Stimulated activated CD4-positive, alpha-beta T cell treated with anti-CD3 and anti-CD28 coated beads, Interleukin-12 subunit alpha, Interleukin-12 subunit beta, amount 100 ng/mL, for 4 hours (primary cell): ENCODE data around the gene TPCN2.

Experiments used
- DNase-seq: peaks from one replicate; pipeline ENCODE4 v3.0.0-alpha.2; 2020

The TPCN2 gene

DNA sequence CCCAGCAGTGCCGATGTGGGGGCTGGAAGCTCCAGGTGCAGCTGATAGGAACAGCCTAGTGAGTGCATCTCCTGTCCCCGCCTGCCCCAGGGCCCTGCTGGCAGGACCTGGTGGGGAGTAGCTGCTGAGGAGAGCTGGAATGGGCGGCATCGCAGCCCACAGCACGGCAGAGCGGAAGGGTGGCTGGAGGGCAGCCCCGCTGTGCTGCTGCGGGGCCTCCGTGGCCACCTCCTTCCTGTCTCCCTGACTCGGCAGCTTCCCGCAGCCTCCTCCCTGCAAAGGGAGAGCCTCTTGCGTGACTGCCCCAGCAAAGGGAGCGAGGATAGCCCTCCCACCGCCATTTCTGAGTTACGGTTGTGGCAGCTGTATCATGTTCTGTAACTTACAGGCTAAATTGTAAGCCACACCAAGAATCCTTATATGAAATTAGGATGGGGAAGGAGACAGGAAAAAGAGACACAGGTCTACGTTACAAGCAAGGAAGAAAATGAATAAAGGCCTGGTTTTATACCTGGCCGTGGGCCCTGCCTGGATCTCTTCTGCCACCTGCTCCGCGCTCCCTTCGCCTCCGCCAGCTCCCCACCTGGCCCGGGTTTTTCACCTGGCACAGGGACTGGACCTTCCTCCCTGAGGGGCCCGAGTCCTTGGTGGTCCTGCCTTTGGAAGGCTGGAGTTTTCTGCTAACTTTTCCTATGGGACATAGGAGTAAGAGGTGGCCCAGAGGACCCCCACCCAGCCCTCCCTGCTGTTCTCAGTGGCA is 10.0 kb downstream of the TPCN2 start:
- DNase-seq = no peak

GRCh38 chr11:69059429-69059828 is 10.7 kb downstream of the TPCN2 start:
- DNase-seq = no peak

GRCh38 chr11:69059985-69060384 is 11.3 kb downstream of the TPCN2 start:
- DNase-seq = no peak

- DNase-seq = no peak
Observed at GRCh38 chr11:69060806-69061712, 12.3 kb downstream of the TPCN2 start.

DNA sequence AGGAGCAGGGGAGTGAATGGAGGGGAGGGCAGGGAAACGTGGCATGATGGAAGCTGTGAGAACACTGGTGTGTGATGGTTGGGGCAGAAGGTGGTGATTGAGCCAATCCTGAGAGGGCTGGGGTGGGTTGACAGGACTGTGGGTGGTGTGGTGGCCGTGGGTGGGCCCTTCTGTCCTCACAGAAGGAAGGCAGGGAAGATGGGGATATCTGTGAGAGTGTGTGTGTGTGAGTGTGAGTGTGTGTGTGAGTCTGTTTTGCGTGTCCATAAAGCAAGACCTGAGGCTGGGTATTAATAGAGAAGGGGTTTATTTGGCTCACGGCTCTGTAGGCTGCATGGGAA is 13.0 kb downstream of the TPCN2 start:
- no peak for DNase-seq

DNA sequence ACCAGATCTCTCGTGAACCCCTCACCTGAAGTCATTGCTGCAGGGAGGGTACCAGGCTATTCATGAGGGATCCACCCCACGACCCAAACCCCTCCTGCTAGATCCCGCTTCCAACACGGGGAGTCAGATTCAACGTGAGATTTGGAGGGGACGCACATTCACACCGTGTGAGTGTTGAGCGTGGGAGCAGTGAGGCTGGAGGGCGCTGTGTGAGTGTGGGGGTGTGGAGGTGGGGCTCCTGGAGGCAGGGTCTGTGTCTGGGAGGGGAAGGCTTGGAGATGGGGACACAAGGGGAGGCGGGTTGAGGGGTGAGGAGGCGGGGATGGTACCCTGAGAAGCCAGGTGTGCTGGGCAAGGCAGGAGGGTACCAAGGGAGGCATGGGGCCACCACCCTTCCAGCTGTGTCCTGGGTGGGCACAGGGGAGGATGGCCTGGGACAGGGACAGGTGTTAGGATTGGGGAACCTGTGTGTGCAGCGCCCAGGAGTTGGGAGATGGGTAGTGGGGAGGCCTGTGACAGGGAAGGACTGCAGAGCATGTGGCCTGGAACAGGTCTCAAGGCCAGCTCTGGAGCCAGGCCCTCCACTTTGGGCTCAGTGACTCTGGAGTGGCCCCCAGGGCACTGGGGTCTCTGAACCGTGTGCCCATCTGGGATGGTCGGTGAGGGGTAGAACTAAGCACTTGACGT is 13.6 kb downstream of the TPCN2 start:
- DNase-seq = no peak

DNA sequence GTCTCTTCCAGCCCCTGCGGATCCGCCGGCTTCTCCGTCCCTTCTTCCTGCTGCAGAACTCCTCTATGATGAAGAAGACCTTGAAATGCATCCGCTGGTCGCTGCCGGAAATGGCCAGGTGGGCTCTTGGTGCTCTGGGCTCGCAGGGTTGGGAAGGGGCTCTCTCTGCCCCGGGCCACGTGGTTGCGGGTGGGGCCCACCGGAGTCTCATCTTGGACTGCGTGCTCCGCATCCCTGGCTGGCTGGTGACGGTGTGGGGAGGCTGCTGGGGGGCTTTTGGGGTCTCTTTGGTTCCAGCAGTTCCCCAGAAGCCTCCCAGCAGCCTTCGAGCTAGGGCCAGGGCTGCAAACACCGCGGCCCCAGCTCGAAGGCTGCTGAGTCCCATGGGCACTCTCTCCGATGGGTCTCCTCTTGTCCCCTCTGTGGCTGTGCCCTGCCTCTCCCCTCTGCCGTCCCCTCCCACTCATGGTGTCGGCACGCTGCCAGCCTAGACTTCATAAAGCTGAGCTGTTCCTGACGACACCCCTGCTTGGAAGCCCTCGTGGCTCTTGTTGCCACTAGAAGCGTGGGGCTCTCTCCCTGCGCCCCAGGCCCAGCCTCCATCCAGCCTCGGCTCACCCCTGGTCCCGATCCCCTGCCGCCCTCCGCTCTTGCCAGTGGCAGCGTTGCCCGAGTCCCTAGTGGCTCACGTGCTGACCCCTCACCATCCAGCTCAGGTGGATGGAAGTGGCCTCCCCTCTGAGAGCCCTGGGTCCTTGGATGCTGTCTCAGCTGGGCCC is 14.3 kb downstream of the TPCN2 start:
- no peak for DNase-seq

- no peak for DNase-seq
Observed at GRCh38 chr11:69063652-69064260, 15.0 kb downstream of the TPCN2 start.

DNA sequence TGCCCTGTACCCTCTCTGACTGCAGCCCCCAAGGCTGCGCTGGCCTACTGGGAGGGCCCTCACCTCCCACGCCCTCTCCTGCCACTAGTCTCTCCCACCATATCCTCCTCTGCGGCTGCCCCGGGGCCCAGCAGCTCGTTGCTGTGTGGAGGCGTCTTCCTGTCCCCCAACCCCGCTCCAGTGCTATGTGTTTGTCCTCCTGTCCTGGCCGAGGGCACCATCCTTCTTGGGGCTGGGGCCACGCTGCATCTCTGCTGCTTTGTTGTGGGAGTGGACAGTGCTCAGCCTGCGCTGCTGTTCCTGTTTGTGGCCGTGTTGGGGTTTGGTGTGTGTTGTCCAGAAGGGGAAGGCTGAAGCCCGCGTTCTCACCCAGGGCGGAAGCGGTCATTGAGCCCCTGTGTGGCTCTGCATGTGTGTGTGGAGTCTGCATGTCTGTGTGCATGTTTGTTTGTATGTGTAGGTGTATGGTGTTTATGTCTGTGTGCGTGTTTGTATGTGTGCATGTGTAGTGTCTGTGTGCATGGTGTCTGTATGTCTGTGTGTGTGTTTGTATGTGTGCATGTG is 15.7 kb downstream of the TPCN2 start:
- DNase-seq = no peak

GRCh38 chr11:69065147-69065710 is 16.5 kb downstream of the TPCN2 start:
- no peak for DNase-seq

DNA sequence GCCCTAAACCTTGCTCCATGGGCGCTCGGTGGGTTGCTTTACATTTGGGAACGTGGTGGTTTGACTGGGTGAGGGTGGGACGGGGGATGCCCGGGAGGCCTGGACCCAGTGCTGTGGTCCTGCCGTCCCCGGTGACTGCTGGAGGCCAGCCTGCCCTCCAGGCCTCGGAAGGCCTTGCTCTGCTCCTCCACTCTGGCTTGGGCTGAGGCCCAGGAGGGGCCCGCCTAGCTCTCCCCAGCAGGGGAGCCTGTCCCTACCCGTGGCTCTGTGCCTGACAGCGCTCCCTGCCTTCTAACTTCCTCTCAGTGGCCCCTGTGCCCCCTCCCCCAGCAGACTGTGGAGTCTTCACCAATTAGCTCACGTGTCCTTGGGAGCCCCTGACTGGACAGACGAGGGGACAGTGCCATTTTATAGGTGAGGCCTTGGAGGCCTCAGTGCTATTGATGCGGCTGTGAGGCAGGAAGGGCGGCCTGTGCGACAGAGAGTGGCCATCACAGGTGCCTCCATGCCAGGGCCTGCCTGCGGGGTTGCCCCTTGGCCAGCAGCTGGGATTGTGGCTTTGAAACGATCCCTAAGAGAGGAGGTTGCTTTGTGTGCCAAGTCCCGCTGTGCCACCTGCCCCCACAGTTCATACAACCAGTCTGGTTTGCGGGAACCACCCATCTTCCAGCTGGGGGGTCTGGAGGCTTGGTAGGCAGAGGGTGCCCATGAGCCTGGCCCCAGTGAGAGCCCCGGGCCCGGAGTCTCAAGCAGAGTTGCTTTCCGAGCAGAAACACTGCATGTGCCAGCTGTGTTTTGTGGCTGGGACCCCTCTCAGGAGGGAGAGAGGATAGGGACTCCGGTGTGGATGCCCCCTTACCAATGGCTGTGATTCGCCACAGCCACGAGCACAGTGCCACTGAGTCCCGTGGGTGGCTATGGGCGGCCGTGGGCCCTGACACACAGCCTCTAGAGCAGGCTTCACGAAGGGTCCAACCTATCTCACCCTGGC is 17.7 kb downstream of the TPCN2 start:
- DNase-seq = no peak

GRCh38 chr11:69067200-69067599 is 18.5 kb downstream of the TPCN2 start:
- no peak for DNase-seq

- DNase-seq = no peak
Observed at GRCh38 chr11:69071086-69071800, 22.5 kb downstream of the TPCN2 start.

DNA sequence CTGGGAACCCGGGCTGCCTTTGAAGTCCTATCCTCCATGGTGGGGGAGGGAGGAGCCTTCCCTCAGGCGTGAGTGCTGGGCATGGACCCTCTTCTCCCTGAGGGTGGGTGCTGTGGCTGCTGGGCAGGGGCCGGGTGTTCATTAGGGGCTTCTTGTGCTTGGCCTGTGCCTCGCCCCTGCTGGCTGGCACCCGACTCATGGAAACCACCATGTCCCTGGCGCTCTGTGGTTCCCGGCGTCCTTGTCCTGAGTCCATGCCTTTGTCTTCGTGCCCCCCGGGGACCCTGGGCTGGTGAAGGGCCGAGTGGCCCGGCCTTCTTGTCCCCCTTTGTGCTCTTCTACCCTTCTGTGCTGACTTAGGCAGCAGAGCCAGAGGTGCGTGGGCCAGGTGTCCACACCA is 23.2 kb downstream of the TPCN2 start:
- no peak for DNase-seq

DNA sequence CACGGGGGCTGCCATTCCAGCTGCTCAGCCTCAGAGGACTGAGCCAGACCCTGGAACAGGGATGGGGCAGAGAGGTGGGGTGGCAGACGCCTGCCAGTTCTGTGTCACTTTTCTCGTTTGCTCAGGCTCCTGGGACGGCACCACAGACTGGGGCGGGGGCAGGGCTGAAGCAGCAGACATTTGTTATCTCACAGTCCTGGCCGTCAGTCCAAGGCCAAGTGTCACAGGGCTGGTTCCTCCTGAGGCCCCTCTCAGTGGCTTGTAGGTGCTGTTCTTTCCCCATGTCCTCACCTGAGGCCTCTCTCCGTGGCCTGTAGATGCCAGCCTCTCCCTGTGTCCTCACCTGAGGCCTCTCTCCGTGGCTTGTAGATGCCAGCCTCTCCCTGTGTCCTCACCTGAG is 24.7 kb downstream of the TPCN2 start:
- DNase-seq = no peak

GRCh38 chr11:69074375-69075140 is 25.8 kb downstream of the TPCN2 start:
- no peak for DNase-seq

DNA sequence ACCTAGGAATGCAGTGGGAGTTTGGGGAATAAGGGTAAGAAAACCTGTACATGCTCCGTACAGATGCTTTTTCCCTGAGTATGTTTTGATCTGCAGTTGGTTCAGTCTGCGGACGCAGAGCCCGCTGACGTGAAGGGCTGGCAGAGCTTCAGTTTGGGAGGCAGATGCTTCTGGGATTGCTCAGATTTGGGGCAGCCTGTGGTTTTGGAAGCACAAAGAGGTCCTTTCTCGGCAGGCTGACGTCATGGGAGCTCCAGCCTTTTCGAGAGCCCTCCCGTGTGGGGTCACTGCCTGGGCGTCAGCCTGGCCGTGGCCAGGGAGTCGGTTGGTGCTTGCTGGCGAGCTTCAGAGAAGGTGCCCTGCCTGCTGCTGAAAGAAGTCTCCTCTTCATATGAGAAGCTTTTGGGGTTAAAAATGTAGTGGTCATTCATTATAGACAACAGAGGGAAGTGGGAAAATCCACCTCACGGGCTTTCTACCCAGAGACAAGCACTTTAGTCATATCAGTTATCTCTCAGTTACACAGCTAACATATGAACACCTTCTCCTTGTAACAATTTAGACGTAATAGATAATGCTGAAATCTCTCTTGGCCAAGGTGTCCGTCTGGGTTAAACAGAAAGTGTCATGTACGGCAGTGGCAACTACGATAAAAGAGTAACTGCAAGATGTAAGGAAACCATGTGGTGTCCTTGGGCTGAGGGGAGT is 26.8 kb downstream of the TPCN2 start:
- DNase-seq = no peak

DNA sequence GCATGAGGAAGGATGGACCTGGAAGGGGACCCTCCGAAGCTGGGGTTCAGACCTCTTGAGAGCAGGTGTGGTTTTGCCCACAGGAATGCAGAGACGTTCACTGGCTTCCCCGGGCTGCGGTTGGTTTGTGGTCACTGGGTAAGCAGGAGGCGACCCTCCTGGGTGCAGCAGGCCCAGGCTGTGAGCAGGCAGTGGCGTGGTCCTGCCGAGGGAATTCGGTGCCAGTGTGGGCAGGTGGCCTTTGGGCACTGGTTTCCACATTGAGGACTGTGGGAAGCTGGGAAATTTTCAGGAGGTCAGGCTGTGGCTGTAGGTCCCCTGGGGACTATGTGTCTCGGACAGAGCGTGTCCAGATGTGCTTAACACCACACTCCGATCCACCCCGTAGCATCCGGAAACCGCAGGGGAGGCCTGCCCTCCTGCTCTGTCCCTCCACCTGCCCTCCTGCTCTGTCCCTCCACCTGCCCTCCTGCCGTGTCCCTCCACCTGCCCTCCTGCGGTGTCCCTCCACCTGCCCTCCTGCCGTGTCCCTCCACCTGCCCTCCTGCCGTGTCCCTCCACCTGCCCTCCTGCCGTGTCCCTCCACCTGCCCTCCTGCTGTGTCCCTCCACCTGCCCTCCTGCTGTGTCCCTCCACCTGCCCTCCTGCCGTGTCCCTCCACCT is 27.5 kb downstream of the TPCN2 start:
- DNase-seq = no peak
